GM23248 (cell line): ENCODE results near the gene LRRC28. TPM values are rescaled to one million over a fixed set of nuclear protein-coding genes. Genes with fewer than 3 reads are reported as not detected.

ENCODE experiments used
- DNase-seq: peaks from one replicate; pipeline ENCODE4 v3.0.0-alpha.2; 2015
- H2AFZ ChIP-seq: fragments of 200-600 bp; sonication (generic); 2 replicates; pipeline ENCODE4 v1.6.1; 2016; ENCODE audit warnings: antibody characterized with exemption
- H3F3A ChIP-seq: fragments of 200-600 bp; sonication (generic); 2 replicates; pipeline ENCODE4 v1.6.1; 2016; ENCODE audit warnings: mild to moderate bottlenecking, antibody characterized with exemption, mixed run types; ENCODE audit not compliant: insufficient read depth
- H3K27ac ChIP-seq: fragments of 200-600 bp; sonication (generic); 2 replicates; pipeline ENCODE4 v1.5.1; 2016; ENCODE audit warnings: mild to moderate bottlenecking
- H3K27me3 ChIP-seq: fragments of 200-600 bp; sonication (generic); replicated peaks from 2 replicates; pipeline ENCODE4 v1.6.1; 2016; ENCODE audit warnings: mild to moderate bottlenecking; ENCODE audit not compliant: insufficient read depth
- H3K36me3 ChIP-seq: fragments of 200-600 bp; sonication (generic); 2 replicates; pipeline ENCODE4 v1.6.1; 2016; ENCODE audit warnings: low read depth, mild to moderate bottlenecking
- H3K4me1 ChIP-seq: fragments of 200-600 bp; sonication (generic); 2 replicates; pipeline ENCODE4 v1.6.1; 2016; ENCODE audit warnings: mild to moderate bottlenecking; ENCODE audit not compliant: insufficient read depth
- H3K4me2 ChIP-seq: fragments of 200-600 bp; sonication (generic); one replicate; pipeline ENCODE4 v1.6.1; 2016; ENCODE audit warnings: mild to moderate bottlenecking; ENCODE audit not compliant: unreplicated experiment
- H3K4me3 ChIP-seq: fragments of 200-600 bp; sonication (generic); 2 replicates; pipeline ENCODE4 v1.5.1; 2016; ENCODE audit warnings: mild to moderate bottlenecking
- H3K79me2 ChIP-seq: fragments of 200-600 bp; sonication (generic); 2 replicates; pipeline ENCODE4 v1.6.1; 2016; ENCODE audit warnings: mild to moderate bottlenecking; ENCODE audit not compliant: insufficient read depth
- H3K9ac ChIP-seq: fragments of 200-600 bp; sonication (generic); 2 replicates; pipeline ENCODE4 v1.6.1; 2016; ENCODE audit warnings: mild to moderate bottlenecking
- H3K9me2 ChIP-seq: fragments of 200-600 bp; sonication (generic); 2 replicates; pipeline ENCODE4 v1.6.1; 2016; ENCODE audit warnings: mixed run types, mild to moderate bottlenecking, moderate library complexity; ENCODE audit not compliant: insufficient read depth
- H3K9me3 ChIP-seq: fragments of 200-600 bp; sonication (generic); one replicate; pipeline ENCODE4 v1.6.1; 2017; ENCODE audit warnings: low read depth
- H4K20me1 ChIP-seq: fragments of 200-600 bp; sonication (generic); 2 replicates; pipeline ENCODE4 v1.6.0; 2016; ENCODE audit not compliant: insufficient read depth
- EZH2 ChIP-seq: fragments of 200-600 bp; sonication (generic); IDR thresholded peaks from 2 replicates; pipeline ENCODE4 v1.6.1; 2018; ENCODE audit warnings: antibody characterized with exemption, mild to moderate bottlenecking; ENCODE audit not compliant: insufficient read depth, poor library complexity, severe bottlenecking
- EZH2phosphoT487 ChIP-seq: fragments of 200-600 bp; sonication (generic); IDR thresholded peaks from 2 replicates; pipeline ENCODE4 v1.6.1; 2018; ENCODE audit warnings: antibody characterized with exemption, moderate library complexity, mild to moderate bottlenecking, low read depth; ENCODE audit not compliant: insufficient read depth
- WGBS, 2 experiments: methylation state at CpG; one replicate each; pipeline ENCODE4 v1.1.6; 2015 to 2017; ENCODE audit warnings: low lambda C conversion rate in 2 of 2, low coverage in 1 of 2; ENCODE audit errors: missing lambda C conversion rate in 2 of 2; 5-methylcytosine and 5-hydroxymethylcytosine counted together
- in situ Hi-C: fragments of 300-500 bp; cut with MboI; formaldehyde crosslinking; loops from 2 replicates; pipeline ENCODE4 v1.15.0; 2020
- polyA plus RNA-seq: library from polyadenylated mRNA; unstranded; fragments of >200 nt; fragmentation: Nextera tagmentation; extraction: Ambion mirVana; gene quantifications from 2 replicates; pipeline ENCODE4 v1.2.1, GENCODE V29; 2016
- total RNA-seq: library from RNA; depleted of rRNA; stranded (reverse); fragments of >200 nt; shearing (Covaris generic); gene quantifications from 2 replicates; pipeline ENCODE4 v1.2.3, GENCODE V29; 2014

LRRC28 gene
- total and polyA plus RNA-seq, 2 experiments from 2014 or later = 18.4 to 30.8 TPM

GRCh38 chr15:99369196-99369595 lies 117.9 kb downstream of the LRRC28 start:
- Histone ChIP-seq H3K9ac (no peak overlapping the region), H3K27me3 (no peaks in the 10 kb centered on the region), H3F3A (peaks cover 6% of the 10 kb centered on the region), H3K36me3 (no peaks in the 10 kb centered on the region), H3K9me3 (no peaks in the 10 kb centered on the region), H3K79me2 (no peaks in the 10 kb centered on the region), H3K4me1 (peaks cover 13% of the 10 kb centered on the region), H3K4me2 (no peak overlapping the region), H4K20me1 (no peaks in the 10 kb centered on the region), H3K4me3 (no peak overlapping the region), H3K9me2 (no peaks in the 10 kb centered on the region), H2AFZ (no peak overlapping the region), H3K27ac (no peak overlapping the region)
- DNase-seq = no peak
- no peak for TF ChIP-seq EZH2
- no peak for TF ChIP-seq EZH2phosphoT487
- 95 to 98% methylated on average over 5 of the region's 5 CpGs for WGBS, 2 experiments
- in situ Hi-C loops = no loop called here

GRCh38 chr15:99371180-99372103 lies 120.2 kb downstream of the LRRC28 start:
- WGBS, 2 experiments = 72% methylated on average over 4 of the region's 4 CpGs
- H3F3A ChIP-seq = peaks cover 6% of the 10 kb centered on the region
- H3K9me3 ChIP-seq = peaks cover 6% of the 10 kb centered on the region
- no peaks in the 10 kb centered on the region for H3K79me2 ChIP-seq
- H3K27ac ChIP-seq = peak overlapping the region; percentile 30
- H3K4me1 ChIP-seq = peaks cover 13% of the 10 kb centered on the region
- peak overlapping the region; percentile 15 for H3K4me2 ChIP-seq
- H2AFZ ChIP-seq = peak overlapping the region; percentile 35; the same call in 1 of the 2 replicates
- H3K4me3 ChIP-seq = no peak overlapping the region
- TF ChIP-seq EZH2phosphoT487 (no peak), EZH2 (no peak)
- H4K20me1 ChIP-seq = no peaks in the 10 kb centered on the region
- H3K9me2 ChIP-seq = no peaks in the 10 kb centered on the region
- H3K27me3 ChIP-seq = no peaks in the 10 kb centered on the region
- in situ Hi-C loops = no loop called here
- H3K36me3 ChIP-seq = no peaks in the 10 kb centered on the region
- H3K9ac ChIP-seq = peak overlapping the region; percentile 13; the same call in 1 of the 2 replicates
- peak; percentile 60 for DNase-seq

- Histone ChIP-seq H4K20me1 (no peaks in the 10 kb centered on the region), H3K27me3 (no peaks in the 10 kb centered on the region), H3F3A (no peaks in the 10 kb centered on the region), H2AFZ (no peak overlapping the region), H3K4me2 (peak overlapping the region; percentile 54), H3K79me2 (no peaks in the 10 kb centered on the region), H3K27ac (no peak overlapping the region), H3K9ac (no peak overlapping the region), H3K9me3 (no peaks in the 10 kb centered on the region), H3K4me3 (no peak overlapping the region), H3K36me3 (no peaks in the 10 kb centered on the region), H3K9me2 (no peaks in the 10 kb centered on the region), H3K4me1 (peaks cover 15% of the 10 kb centered on the region)
- no peak for TF ChIP-seq EZH2phosphoT487
- no peak for TF ChIP-seq EZH2
- 89 to 91% methylated on average over 6 of the region's 6 CpGs for WGBS, 2 experiments
- in situ Hi-C loops = no loop called here
- no peak for DNase-seq
Measured at GRCh38 chr15:99385005-99385669, 133.9 kb downstream of the LRRC28 start.

- Histone ChIP-seq H3F3A (no peaks in the 10 kb centered on the region), H3K27ac (no peak overlapping the region), H3K4me1 (peaks cover 15% of the 10 kb centered on the region), H3K36me3 (no peaks in the 10 kb centered on the region), H3K4me3 (no peak overlapping the region), H3K27me3 (no peaks in the 10 kb centered on the region), H3K9ac (no peak overlapping the region), H3K9me3 (no peaks in the 10 kb centered on the region), H3K4me2 (peak overlapping the region; percentile 54), H4K20me1 (no peaks in the 10 kb centered on the region), H3K79me2 (no peaks in the 10 kb centered on the region), H2AFZ (0 out of 2 replicates have a peak overlapping the region, but pooled peaks have one; percentile 13), H3K9me2 (no peaks in the 10 kb centered on the region)
- peak; percentile 60 for DNase-seq
- TF ChIP-seq EZH2 (no peak), EZH2phosphoT487 (no peak)
- 11 to 21% methylated on average over 3 of the region's 3 CpGs for WGBS, 2 experiments
- in situ Hi-C loops = no loop called here
Measured at GRCh38 chr15:99385865-99386264, 134.6 kb downstream of the LRRC28 start.
